ENCODE measurements around the gene PLK5. TPM values are rescaled to one million over a fixed set of nuclear protein-coding genes. Genes with fewer than 3 reads are reported as not detected.

PLK5 gene
- total RNA-seq, 2 experiments from 2014 or later: not detected

DNA sequence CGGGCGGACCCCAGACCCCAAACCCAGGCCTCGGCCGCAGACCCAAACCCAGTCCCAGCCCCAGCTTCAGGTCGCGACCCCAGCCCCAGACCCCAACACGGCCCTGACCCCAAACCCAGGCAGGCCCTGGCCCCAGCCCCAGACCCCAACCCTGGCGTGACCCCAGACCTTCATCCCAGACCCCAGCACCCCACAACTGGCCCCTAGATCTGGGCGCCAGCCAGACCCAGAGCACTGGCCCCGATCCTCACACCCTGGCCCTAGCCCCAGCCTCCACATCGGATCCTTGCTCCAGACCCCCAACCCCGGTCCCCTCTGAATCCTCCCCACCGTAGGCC lies 61.3 kb downstream of the PLK5 start:
- DNase-seq (no peak), ATAC-seq (no peak)
- Mint-ChIP-seq H3K27ac (no peak overlapping the region), H3K4me1 (ENCODE audit: low read depth) (peaks cover 8% of the 10 kb centered on the region), H3K9me3 (ENCODE audit: insufficient read depth) (no peaks in the 10 kb centered on the region), H3K36me3 (ENCODE audit: low read depth) (peaks cover 31% of the 10 kb centered on the region), H3K4me3 (no peak overlapping the region), H3K27me3 (ENCODE audit: low read depth) (no peaks in the 10 kb centered on the region)
- CTCF ChIA-PET: no interaction called here
- POLR2A ChIA-PET: no interaction called here

Other genes with a start within 250 kb of the PLK5 start
- 10 to 100 TPM; 57.1 TPM for gene FAM174C, start 248.5 kb upstream of the PLK5 start, total RNA-seq
- gene EFNA2, start 238.2 kb upstream of the PLK5 start, total RNA-seq: not detected
- gene NDUFS7, start 140.2 kb upstream of the PLK5 start, total RNA-seq: 100 to 1,000 TPM; 122 to 127 TPM
- gene GAMT, start 122.5 kb upstream of the PLK5 start, total RNA-seq: 10 to 100 TPM; 26.2 to 26.8 TPM
- 100 to 1,000 TPM; 264 to 270 TPM for gene DAZAP1, start 116.5 kb upstream of the PLK5 start, total RNA-seq
- gene RPS15, start 85.7 kb upstream of the PLK5 start, total RNA-seq: 1,000 to 10,000 TPM; 1,384 TPM
- gene APC2, start 74.0 kb upstream of the PLK5 start, total RNA-seq: not detected
- gene C19orf25, start 44.9 kb upstream of the PLK5 start, total RNA-seq: 10 to 100 TPM; 33.3 to 38.2 TPM
- gene PCSK4, start 33.7 kb upstream of the PLK5 start, total RNA-seq: 1 to 10 TPM; 3.4 to 4.1 TPM
- gene REEP6, start 32.9 kb upstream of the PLK5 start, total RNA-seq: 1 to 10 TPM; 1.7 to 1.9 TPM
- gene ADAMTSL5, start 11.1 kb upstream of the PLK5 start, total RNA-seq: 1 to 10 TPM; 2.8 to 3.9 TPM
- gene MEX3D, start 44.2 kb downstream of the PLK5 start, total RNA-seq: 10 to 100 TPM; 12.2 to 12.5 TPM
- gene MBD3, start 68.8 kb downstream of the PLK5 start, total RNA-seq: 100 to 1,000 TPM in 1 of 2 experiments, 10 to 100 TPM in 1; 98.4 to 102 TPM
- gene UQCR11, start 81.4 kb downstream of the PLK5 start, total RNA-seq: 100 to 1,000 TPM; 180 to 195 TPM
- 100 to 1,000 TPM; 130 to 137 TPM for gene TCF3, start 128.5 kb downstream of the PLK5 start, total RNA-seq
- not detected for gene ONECUT3, start 229.4 kb downstream of the PLK5 start, total RNA-seq

Measured in activated CD8-positive, alpha-beta T cell treated with anti-CD3 and anti-CD28 coated beads, Interleukin-2, amount 10 ng/mL, durations not matched to agents 7 days and 5 days (primary cell).